Suprapubic skin (tissue), 4 donors: ENCODE results near the gene GFI1B. TPM values are rescaled to one million over a fixed set of nuclear protein-coding genes. Genes with fewer than 3 reads are reported as not detected.
"Not testable (repeated sequence)": the region's sequence is repeated elsewhere in the genome, so short reads cannot be mapped to it uniquely, and the experiment has no call there.

Source experiments
- DNase-seq, 2 donors: peaks; one replicate each; pipeline ENCODE4 v3.0.0-alpha.2; 2019; ENCODE audit warnings: low spot score in 2 of 2
- H3K27ac ChIP-seq: fragments of 200-600 bp; sonication (generic); one replicate; pipeline ENCODE4 v1.5.1; 2019
- H3K27me3 ChIP-seq: fragments of 200-600 bp; sonication (generic); one replicate; pipeline ENCODE4 v1.5.1; 2019
- H3K36me3 ChIP-seq: fragments of 200-600 bp; sonication (generic); one replicate; pipeline ENCODE4 v1.5.1; 2019
- H3K4me1 ChIP-seq: fragments of 200-600 bp; sonication (generic); one replicate; pipeline ENCODE4 v1.5.1; 2019
- H3K4me3 ChIP-seq: fragments of 200-600 bp; sonication (generic); one replicate; pipeline ENCODE4 v1.5.1; 2019; ENCODE audit warnings: mild to moderate bottlenecking
- H3K9me3 ChIP-seq: fragments of 200-600 bp; sonication (generic); one replicate; pipeline ENCODE4 v1.5.1; 2019
- EP300 ChIP-seq: sonication (generic); formaldehyde crosslinking; IDR thresholded peaks from one replicate; pipeline ENCODE4 v1.6.1; 2017; ENCODE audit warnings: antibody characterized with exemption
- POLR2A ChIP-seq, 2 donors: fragments of 450-650 bp; IDR thresholded peaks; one replicate each; pipeline ENCODE4 v1.6.1; 2017; ENCODE audit warnings: antibody characterized with exemption in 2 of 2, mild to moderate bottlenecking in 2 of 2, moderate library complexity in 2 of 2
- POLR2AphosphoS5 ChIP-seq, 3 donors: sonication (generic); formaldehyde crosslinking; IDR thresholded peaks; one replicate each; pipeline ENCODE4 v1.6.1; 2017; ENCODE audit warnings: antibody characterized with exemption in 3 of 3
- WGBS: methylation state at CpG from one replicate; pipeline ENCODE4 v1.1.5; 2018; 5-methylcytosine and 5-hydroxymethylcytosine counted together
- total RNA-seq, 4 donors: library from RNA; depleted of rRNA; stranded (reverse); fragments of >200 nt; gene quantifications; one replicate each; pipeline ENCODE4 v1.1.0, GENCODE V29; 2016
- TF ChIP-seq, protein P1 (sequence below), 2 donors: fragments of 200-600 bp in 1 of 2; fragments of 450-650 bp in 1 of 2; sonication (generic) in 1 of 2; IDR thresholded peaks; one replicate each; pipeline ENCODE4 v1.5.1; 2016 to 2019; ENCODE audit warnings: antibody characterized with exemption in 2 of 2, mild to moderate bottlenecking in 1 of 2, moderate library complexity in 1 of 2

GFI1B gene
- total RNA-seq, 4 donors from 2014 or later: not detected

DNA sequence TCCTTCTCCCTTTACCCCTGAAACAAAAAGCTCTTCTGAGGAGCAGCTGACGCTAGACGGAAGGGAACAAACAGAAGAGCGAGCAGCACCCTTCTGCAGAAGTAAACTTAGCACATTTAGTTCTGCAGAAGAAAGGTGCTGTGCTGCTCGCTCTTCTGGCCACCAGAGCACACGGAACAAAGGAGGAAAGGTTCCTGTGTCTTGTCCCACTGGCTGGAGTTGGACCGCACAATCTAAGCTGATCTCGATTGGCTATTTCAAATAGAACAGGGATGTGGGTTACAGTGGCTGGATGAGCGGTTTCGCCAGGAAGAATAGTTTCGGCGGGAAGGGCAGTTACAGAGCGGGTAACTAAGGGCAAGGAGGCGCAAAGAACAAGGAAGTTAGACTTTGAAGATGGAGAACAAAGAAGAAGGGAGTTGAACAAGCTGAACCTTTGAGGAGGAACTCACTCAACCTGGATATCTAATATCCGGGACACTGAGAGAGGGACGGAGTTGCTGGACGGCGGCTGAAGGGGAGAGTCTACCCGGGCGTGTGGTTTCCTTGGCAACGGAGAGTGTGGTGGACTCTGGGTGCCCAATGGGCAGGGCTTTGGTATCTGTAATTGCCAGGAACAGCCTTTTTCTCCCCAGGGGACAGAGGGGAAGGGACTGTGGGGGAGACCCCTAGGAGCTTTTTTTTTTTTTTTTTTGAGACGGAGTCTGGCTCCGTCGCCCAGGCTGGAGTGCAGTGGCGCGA is 59.5 kb downstream of the GFI1B start:
- Histone ChIP-seq H3K36me3 (peaks cover 12% of the 10 kb centered on the region), H3K4me3 (no peak overlapping the region), H3K9me3 (no peaks in the 10 kb centered on the region), H3K4me1 (peaks cover 8% of the 10 kb centered on the region), H3K27ac (no peak overlapping the region), H3K27me3 (no peaks in the 10 kb centered on the region)
- WGBS: 91% methylated on average over 25 of the region's 25 CpGs
- DNase-seq: no peak
- TF ChIP-seq, protein P1, sequence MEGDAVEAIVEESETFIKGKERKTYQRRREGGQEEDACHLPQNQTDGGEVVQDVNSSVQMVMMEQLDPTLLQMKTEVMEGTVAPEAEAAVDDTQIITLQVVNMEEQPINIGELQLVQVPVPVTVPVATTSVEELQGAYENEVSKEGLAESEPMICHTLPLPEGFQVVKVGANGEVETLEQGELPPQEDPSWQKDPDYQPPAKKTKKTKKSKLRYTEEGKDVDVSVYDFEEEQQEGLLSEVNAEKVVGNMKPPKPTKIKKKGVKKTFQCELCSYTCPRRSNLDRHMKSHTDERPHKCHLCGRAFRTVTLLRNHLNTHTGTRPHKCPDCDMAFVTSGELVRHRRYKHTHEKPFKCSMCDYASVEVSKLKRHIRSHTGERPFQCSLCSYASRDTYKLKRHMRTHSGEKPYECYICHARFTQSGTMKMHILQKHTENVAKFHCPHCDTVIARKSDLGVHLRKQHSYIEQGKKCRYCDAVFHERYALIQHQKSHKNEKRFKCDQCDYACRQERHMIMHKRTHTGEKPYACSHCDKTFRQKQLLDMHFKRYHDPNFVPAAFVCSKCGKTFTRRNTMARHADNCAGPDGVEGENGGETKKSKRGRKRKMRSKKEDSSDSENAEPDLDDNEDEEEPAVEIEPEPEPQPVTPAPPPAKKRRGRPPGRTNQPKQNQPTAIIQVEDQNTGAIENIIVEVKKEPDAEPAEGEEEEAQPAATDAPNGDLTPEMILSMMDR (IDR thresholded peaks at IDR 0.05): no peak
- TF ChIP-seq POLR2A (IDR thresholded peaks at IDR 0.05) (no peak), POLR2AphosphoS5 (IDR thresholded peaks at IDR 0.05) (no peak), EP300 (no peak)

DNA sequence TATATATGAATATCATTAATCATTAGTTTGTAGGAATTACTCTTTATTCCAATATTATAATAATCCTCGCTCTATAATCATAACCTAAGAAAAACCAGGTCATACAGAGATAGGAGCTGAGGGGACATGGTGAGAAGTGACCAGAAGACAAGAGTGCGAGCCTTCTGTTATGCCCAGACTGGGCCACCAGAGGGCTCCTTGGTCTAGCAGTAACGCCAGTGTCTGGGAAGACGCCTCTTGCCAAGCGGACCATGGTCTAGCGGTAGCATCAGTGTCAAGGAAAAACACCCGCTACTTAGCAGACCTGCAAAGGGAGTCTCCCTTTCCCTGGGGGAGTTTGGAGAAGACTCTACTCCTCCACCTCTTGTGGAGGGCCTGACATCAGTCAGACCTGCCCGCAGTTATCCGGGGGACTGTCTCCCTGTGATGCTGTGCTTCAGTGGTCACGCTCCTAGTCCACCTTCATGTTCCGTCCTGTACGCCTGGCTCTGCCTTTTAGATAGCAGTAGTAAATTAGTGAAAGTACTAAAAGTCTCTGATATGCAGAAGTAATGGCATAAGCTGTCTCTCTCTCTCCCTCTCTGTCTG is 62.5 kb downstream of the GFI1B start:
- H3K27ac ChIP-seq, H3K4me3 ChIP-seq, DNase-seq, H3K27me3 ChIP-seq, H3K4me1 ChIP-seq, H3K9me3 ChIP-seq: not testable (repeated sequence)
- TF ChIP-seq, protein P1 (IDR thresholded peaks at IDR 0.05): peak; percentile 20 to 55
- peaks cover 43% of the 10 kb centered on the region for H3K36me3 ChIP-seq
- 85% methylated on average over 12 of the region's 12 CpGs for WGBS

Other genes with a start within 250 kb of the GFI1B start
- 1 to 10 TPM; 1.4 to 3.7 (median 1.8) TPM for gene AK8, start 100.4 kb upstream of the GFI1B start, total RNA-seq
- gene SPACA9, start 99.8 kb upstream of the GFI1B start, total RNA-seq: 10 to 100 TPM in 1 of 4 donors, 1 to 10 TPM in 3; 8.7 to 10.3 (median 9.9) TPM
- 100 to 1,000 TPM in 1 of 4 donors, 10 to 100 TPM in 3; 36.4 to 155 (median 46.6) TPM for gene TSC1, start 34.1 kb upstream of the GFI1B start, total RNA-seq
- gene GTF3C5, start 52.3 kb downstream of the GFI1B start, total RNA-seq: 100 to 1,000 TPM in 1 of 4 donors, 10 to 100 TPM in 3; 55.8 to 103 (median 63.1) TPM
- gene CEL, start 83.3 kb downstream of the GFI1B start, total RNA-seq: 10 to 100 TPM in 1 of 4 donors, 1 to 10 TPM in 3; 5.2 to 10.7 (median 5.9) TPM
- 100 to 1,000 TPM; 173 to 244 (median 212) TPM for gene RALGDS, start 142.5 kb downstream of the GFI1B start, total RNA-seq
- 10 to 100 TPM in 1 of 4 donors, 1 to 10 TPM in 3; 2.6 to 14.6 (median 5.8) TPM for gene GBGT1, start 185.2 kb downstream of the GFI1B start, total RNA-seq
- gene OBP2B, start 230.6 kb downstream of the GFI1B start, total RNA-seq: 10 to 100 TPM in 1 of 4 donors, 1 to 10 TPM in 3; 2.6 to 11.7 (median 7.1) TPM